RWPE1 (cell line): ENCODE data around the gene PCED1B.

Experiments used
- CTCF ChIA-PET: fragments of 350-600 bp; sonication (Branson Sonifier 250); formaldehyde crosslinking; extraction: SDS; loops from one replicate; lab custom pipeline; 2021; lab: Yijun Ruan, JAX
- POLR2A ChIA-PET: fragments of 400-600 bp; formaldehyde crosslinking; extraction: SDS; loops from one replicate; lab custom pipeline; 2020; ENCODE audit warnings: antibody characterized with exemption; ENCODE audit not compliant: low non-redundant PET; lab: Yijun Ruan, JAX
- DNase-seq: peaks from one replicate; pipeline ENCODE4 v3.0.0; 2012; ENCODE audit warnings: low spot score
- H3K27ac ChIP-seq: fragments of 450-650 bp; 2 replicates; pipeline ENCODE4 v1.5.1; 2017
- TF ChIP-seq, protein P1 (sequence below): fragments of 450-650 bp; conservative IDR thresholded peaks from 2 replicates; pipeline ENCODE4 v1.5.1; 2017; ENCODE audit warnings: low read depth, mild to moderate bottlenecking

Gene PCED1B

DNA sequence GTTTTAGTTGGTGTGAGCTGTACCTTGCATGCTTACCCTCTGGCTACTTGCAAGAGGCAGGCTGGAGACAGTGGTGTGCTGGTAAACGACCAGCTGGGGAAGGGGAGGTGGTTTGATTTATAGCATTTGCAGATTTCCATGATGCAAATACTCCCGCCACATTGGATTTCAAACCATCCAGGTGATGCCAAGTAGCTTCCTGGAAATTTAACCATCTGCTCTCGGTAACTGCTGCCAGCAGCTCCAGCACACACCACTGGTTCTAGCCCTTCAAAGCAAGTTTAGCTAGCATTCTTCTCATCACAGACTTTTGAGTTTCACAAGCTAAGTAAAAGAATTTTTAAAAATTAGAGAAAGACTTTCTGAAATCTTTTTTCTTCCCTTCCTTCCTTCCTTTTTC, 104.8 kb downstream of the PCED1B start:
- no peak for DNase-seq
- ChIA-PET CTCF (interaction anchor here (0.7 to 1.1 kb wide), 2 partner anchors 76 to 414 kb away, joined by 4 read pairs; no protein-coding TSS in a partner anchor), POLR2A (no interaction called here)

DNA sequence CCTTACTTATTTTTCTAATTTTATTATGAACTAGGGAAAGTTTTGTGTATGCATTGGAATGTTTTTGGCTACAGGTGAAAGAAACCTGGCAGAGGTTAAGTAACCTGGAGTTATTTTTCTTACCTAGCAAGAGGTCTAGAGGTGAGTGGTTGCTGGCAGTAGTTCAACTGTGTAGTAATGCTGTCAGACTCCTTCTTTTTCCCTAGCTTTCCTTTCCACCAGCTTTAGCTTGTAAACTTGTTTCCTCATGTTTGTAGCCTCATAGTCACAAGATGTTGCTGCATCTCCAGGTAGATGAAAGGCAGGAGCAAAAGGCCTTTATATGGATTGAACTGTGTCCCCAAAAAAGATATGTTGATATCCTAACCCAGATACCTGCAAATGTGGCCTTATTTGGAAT, 105.4 kb downstream of the PCED1B start:
- ChIA-PET POLR2A (no interaction called here), CTCF (interaction anchor here (0.7 to 1.1 kb wide), 3 partner anchors 77 to 414 kb away, joined by 3 to 4 read pairs (median 4); no protein-coding TSS in a partner anchor)
- DNase-seq, result peak; percentile 45
- no peak overlapping the region for H3K27ac ChIP-seq
- TF ChIP-seq, protein P1, sequence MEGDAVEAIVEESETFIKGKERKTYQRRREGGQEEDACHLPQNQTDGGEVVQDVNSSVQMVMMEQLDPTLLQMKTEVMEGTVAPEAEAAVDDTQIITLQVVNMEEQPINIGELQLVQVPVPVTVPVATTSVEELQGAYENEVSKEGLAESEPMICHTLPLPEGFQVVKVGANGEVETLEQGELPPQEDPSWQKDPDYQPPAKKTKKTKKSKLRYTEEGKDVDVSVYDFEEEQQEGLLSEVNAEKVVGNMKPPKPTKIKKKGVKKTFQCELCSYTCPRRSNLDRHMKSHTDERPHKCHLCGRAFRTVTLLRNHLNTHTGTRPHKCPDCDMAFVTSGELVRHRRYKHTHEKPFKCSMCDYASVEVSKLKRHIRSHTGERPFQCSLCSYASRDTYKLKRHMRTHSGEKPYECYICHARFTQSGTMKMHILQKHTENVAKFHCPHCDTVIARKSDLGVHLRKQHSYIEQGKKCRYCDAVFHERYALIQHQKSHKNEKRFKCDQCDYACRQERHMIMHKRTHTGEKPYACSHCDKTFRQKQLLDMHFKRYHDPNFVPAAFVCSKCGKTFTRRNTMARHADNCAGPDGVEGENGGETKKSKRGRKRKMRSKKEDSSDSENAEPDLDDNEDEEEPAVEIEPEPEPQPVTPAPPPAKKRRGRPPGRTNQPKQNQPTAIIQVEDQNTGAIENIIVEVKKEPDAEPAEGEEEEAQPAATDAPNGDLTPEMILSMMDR, result no peak

More for the DNA sequence above, 104.8 kb downstream of the PCED1B start:
- H3K27ac ChIP-seq, result no peak overlapping the region
- TF ChIP-seq, protein P1, result no peak

DNA sequence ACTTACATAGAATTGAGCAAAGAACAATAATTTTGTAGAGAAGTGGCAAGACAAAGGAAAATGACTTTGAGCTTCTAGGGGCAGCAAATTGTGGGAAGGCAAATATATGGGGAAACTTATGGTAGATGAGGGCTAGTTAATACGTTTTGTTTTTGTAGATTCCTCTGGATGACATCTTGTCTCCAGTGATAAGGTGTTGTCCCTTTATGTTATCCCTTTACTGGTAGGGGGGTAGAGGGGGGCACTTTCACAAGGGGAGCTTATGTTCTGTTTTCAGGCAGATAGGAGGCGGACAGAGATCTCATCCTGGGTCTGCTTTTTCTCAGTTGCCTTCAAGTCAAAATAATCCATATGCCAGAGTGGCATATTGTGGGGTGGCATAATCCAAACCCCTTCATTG, 106.8 kb downstream of the PCED1B start:
- TF ChIP-seq, protein P1, result no peak
- CTCF ChIA-PET, result no interaction called here
- POLR2A ChIA-PET, result no interaction called here
- no peak overlapping the region for H3K27ac ChIP-seq
- no peak for DNase-seq

DNA sequence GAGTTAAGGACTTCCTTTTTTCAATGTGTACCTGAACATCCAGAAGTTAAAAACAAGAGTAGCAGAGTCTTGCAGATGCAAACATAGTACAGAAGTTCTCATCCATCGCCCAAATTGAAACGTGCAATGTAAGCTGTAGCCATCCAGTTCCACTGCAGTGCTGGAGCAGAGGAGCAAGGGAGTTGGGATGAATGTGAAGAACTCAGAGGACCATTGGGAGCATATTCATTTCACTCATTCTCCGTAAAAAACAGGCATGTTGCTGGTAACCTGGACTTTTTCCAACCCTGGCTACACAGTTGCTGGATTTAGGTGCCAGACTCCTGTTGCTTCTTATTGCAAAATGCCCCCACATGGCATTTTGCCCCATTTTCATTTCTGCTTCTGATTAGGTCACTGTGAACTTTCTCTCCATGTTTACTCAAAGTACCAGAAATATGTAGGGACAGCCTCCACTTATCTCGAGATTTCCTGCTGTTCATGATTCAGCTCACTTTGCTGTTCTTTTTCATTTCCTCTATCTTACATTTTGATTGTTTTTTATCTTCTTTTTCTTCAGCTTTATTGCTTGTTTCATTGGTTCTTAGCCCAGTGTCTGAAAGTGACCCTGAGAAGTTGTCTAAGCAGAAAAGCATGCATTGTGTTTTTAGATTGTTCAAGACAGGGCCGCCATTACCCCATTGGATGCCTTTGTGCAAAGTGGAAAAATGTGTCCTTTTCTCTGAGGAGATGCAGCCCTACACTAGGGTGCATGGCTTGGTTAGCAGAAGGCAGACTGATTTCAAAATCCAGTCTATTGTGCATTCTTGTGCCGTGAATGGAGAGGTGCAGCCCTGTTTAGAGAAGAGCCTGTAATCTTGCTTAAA, 109.4 kb downstream of the PCED1B start:
- ChIA-PET POLR2A (no interaction called here), CTCF (interaction anchor here (0.6 kb wide), 1 partner anchor 14 kb away, joined by 3 read pairs; no protein-coding TSS in a partner anchor)
- TF ChIP-seq, protein P1, result no peak
- no peak for DNase-seq
- no peak overlapping the region for H3K27ac ChIP-seq

DNA sequence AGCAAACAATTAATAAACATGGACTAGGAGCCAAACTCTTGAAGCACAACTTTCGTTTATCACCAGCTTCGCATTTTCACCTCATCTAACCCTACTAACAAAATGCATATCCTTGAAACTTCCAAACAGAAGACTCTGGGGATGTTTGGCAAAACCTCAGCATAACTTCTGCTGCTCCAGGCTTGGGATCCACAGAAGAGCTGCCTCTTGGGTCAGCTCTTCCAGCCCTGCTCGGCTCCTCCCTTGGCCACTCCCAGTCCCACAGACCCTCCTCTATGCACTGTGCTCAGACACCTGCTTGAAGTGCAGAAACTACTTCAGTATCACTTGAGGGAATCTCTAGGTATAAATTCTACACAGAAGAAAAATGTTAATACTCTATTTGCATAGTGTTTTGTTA, 110.3 kb downstream of the PCED1B start:
- no peak overlapping the region for H3K27ac ChIP-seq
- TF ChIP-seq, protein P1, result no peak
- ChIA-PET POLR2A (no interaction called here), CTCF (no interaction called here)
- DNase-seq, result no peak

DNA sequence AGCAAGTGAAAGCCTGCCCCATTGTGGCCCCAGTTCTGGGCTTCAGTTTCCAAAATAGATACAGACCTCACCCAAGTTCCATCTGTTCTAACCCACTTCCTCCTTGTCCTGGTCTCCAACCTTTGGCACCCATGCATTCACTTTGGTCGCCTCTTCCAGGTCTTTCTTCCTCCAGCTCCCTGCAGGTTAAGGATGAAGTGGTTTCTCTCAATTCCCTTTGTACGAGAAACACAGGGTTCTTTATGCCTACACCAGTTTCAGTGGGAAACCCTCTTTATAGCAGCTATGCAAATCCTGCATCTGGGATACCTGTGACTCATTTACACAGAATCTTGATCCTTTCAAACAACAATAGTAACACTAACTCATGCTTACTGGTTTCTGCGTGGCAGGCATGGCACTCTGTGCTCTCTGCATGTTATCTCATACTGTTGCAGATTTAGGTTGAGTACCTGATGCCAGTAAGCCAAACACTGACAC, 110.9 kb downstream of the PCED1B start:
- POLR2A ChIA-PET, result no interaction called here
- TF ChIP-seq, protein P1, result no peak
- DNase-seq, result peak; percentile 37
- CTCF ChIA-PET, result no interaction called here
- no peak overlapping the region for H3K27ac ChIP-seq
